Ishikawa (cell line): ENCODE measurements around the gene PTPRN2.

ENCODE experiments used
- CEBPB ChIP-seq: IDR thresholded peaks from 2 replicates; pipeline ENCODE4 v1.6.1; 2012
- CREB1 ChIP-seq: IDR thresholded peaks from 2 replicates; pipeline ENCODE4 v1.6.1; 2012; ENCODE audit warnings: low read depth
- EGR1 ChIP-seq: IDR thresholded peaks from 2 replicates; pipeline ENCODE4 v1.6.1; 2012
- EP300 ChIP-seq: IDR thresholded peaks from 2 replicates; pipeline ENCODE4 v1.6.1; 2012; ENCODE audit warnings: borderline replicate concordance
- FOXM1 ChIP-seq: IDR thresholded peaks from 2 replicates; pipeline ENCODE4 v1.6.1; 2012; ENCODE audit warnings: low read depth, borderline replicate concordance
- NFIC ChIP-seq: IDR thresholded peaks from 2 replicates; pipeline ENCODE4 v1.6.1; 2012
- RAD21 ChIP-seq: IDR thresholded peaks from 2 replicates; pipeline ENCODE4 v1.6.1; 2012; ENCODE audit warnings: low read depth
- TAF1 ChIP-seq: IDR thresholded peaks from 2 replicates; pipeline ENCODE4 v1.6.1; 2012; ENCODE audit warnings: low read depth, mild to moderate bottlenecking
- TCF12 ChIP-seq: IDR thresholded peaks from 2 replicates; pipeline ENCODE4 v1.6.1; 2012; ENCODE audit warnings: low read depth
- TEAD4 ChIP-seq: IDR thresholded peaks from 2 replicates; pipeline ENCODE4 v1.6.1; 2012
- YY1 ChIP-seq: IDR thresholded peaks from 2 replicates; pipeline ENCODE4 v1.6.1; 2012; ENCODE audit warnings: low read depth
- ZBTB7A ChIP-seq: IDR thresholded peaks from 2 replicates; pipeline ENCODE4 v1.6.1; 2012; ENCODE audit warnings: low read depth
- TF ChIP-seq, protein P1 (sequence below): IDR thresholded peaks from 2 replicates; pipeline ENCODE4 v1.6.1; 2012
- TF ChIP-seq, protein P2 (sequence below): IDR thresholded peaks from 2 replicates; pipeline ENCODE4 v1.6.1; 2012; ENCODE audit warnings: low read depth, mild to moderate bottlenecking
- TF ChIP-seq, protein P3 (sequence below): IDR thresholded peaks from 2 replicates; pipeline ENCODE4 v1.6.1; 2012

The PTPRN2 gene

DNA sequence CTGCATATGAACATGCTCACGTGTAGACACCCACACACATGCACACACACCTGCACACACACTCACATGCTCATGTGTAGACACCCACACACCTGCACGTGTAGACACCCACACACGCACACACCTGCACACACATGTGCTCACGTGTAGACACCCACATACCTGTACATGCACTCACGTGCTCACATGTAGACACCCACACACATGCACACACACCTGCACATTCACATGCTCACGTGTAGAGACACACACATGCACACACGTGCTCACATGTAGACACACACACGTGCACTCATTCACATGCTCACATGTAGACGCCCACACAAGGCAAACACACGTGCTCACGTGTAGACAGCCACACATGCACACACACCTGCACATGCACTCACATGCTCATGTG, 275.8 kb downstream of the PTPRN2 start:
- no peak for TF ChIP-seq YY1
- TF ChIP-seq CREB1, result no peak
- no peak for TF ChIP-seq ZBTB7A

DNA sequence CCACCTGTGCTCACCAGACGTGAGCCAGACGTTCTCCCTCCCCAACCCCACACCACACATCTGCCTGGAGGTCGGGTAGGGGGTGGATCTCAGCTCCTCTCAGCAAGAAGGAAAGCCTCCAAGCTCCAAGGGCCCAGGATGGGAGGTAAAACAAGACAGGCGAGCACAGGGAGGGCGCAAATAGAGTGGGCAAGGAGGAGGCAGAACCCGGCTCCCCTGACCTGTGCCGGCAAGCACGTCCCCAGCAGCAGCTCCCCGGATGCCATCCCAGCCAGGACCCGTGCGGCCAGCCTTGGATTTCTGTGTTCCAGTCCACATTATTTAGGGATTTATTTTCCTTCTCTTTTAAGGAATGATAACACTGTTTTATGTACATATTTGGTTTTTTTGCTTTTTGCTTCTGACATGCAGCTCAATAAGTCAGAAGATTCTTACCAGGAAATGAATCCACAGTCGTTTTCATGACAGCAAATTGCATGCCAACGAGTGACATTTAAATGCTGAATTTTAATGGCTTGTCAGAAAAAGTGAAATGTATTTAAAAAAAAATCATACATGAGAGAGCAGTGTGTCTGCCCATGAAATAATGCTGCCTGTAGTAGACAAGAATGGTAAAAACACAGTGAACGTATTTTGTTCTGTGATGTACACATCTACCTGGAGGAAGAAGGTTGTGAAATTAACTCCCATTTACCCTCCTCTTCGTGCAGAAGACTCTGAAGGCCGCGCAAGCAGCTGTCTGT, 276.5 kb downstream of the PTPRN2 start:
- TF ChIP-seq, protein P1, sequence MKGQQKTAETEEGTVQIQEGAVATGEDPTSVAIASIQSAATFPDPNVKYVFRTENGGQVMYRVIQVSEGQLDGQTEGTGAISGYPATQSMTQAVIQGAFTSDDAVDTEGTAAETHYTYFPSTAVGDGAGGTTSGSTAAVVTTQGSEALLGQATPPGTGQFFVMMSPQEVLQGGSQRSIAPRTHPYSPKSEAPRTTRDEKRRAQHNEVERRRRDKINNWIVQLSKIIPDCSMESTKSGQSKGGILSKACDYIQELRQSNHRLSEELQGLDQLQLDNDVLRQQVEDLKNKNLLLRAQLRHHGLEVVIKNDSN, result no peak
- TF ChIP-seq EGR1 (no peak), TCF12 (no peak), TEAD4 (no peak), ZBTB7A (no peak), NFIC (no peak)

DNA sequence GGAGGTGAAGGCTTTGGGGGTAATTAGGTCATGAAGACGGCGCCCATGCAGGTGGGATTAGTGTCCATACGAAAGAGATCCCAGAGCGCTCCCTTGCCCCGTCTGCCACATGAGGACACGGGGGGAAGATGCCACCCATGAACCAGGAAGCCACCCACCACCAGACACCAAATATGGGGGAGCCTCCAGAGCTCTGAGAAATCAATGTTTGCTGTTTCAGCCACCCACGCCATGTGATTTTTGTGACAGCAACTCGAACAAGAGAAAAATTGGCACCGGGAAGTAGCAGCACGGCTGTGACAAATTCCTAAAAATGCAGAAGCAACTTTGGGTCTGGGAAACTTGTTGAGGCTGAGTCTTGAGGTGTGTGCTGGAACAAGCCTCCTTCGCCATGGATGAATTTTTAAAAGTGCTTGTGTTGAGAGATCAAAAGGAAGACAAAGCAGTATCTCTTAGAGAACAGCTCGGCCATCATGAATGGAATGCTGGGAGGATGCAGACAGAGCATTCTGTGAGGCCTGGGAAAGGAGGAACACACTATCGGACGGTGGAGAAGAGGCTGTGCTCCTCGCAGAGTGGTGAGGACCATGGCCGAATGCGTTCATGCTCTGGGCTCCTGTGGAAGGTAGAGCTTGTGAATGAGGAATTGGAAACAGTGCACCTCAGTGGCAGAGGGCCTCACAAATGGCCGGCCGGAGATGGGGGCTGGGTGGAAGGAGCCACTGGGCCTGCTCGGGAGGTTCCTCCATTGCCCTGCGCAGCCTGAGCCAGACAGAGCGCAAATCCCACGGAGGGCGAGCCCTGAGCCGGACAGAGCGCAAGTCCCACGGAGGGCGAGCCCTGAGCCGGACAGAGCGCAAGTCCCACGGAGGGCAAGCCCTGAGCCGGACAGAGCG, 277.5 kb downstream of the PTPRN2 start:
- TF ChIP-seq EP300, result no peak
- no peak for TF ChIP-seq FOXM1

DNA sequence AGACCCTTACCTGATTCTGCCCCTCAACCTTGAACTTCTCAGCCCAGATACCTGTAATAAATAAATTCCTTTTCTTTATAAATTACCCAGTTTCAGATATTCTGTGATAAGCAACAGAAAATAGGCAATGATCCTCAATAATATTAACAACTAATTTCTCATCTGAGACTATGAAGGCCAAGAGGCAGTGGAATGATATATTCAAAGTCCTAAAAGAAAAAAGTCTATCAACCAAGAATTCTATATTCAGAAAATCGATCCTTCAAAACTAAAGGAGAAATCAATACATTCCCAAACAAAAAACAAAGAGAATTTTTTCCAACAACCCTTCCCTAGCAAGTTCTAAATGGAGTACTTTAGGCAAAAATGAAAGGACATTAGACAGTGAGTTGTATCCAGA, 279.6 kb downstream of the PTPRN2 start:
- TF ChIP-seq CREB1 (no peak), ZBTB7A (no peak), EGR1 (no peak), CEBPB (no peak), TAF1 (no peak), NFIC (no peak), TCF12 (no peak), YY1 (no peak), FOXM1 (no peak), TEAD4 (no peak), RAD21 (no peak), EP300 (no peak)
- TF ChIP-seq, protein P2, sequence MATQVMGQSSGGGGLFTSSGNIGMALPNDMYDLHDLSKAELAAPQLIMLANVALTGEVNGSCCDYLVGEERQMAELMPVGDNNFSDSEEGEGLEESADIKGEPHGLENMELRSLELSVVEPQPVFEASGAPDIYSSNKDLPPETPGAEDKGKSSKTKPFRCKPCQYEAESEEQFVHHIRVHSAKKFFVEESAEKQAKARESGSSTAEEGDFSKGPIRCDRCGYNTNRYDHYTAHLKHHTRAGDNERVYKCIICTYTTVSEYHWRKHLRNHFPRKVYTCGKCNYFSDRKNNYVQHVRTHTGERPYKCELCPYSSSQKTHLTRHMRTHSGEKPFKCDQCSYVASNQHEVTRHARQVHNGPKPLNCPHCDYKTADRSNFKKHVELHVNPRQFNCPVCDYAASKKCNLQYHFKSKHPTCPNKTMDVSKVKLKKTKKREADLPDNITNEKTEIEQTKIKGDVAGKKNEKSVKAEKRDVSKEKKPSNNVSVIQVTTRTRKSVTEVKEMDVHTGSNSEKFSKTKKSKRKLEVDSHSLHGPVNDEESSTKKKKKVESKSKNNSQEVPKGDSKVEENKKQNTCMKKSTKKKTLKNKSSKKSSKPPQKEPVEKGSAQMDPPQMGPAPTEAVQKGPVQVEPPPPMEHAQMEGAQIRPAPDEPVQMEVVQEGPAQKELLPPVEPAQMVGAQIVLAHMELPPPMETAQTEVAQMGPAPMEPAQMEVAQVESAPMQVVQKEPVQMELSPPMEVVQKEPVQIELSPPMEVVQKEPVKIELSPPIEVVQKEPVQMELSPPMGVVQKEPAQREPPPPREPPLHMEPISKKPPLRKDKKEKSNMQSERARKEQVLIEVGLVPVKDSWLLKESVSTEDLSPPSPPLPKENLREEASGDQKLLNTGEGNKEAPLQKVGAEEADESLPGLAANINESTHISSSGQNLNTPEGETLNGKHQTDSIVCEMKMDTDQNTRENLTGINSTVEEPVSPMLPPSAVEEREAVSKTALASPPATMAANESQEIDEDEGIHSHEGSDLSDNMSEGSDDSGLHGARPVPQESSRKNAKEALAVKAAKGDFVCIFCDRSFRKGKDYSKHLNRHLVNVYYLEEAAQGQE, result no peak
- TF ChIP-seq, protein P3, sequence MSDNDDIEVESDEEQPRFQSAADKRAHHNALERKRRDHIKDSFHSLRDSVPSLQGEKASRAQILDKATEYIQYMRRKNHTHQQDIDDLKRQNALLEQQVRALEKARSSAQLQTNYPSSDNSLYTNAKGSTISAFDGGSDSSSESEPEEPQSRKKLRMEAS, result no peak
- TF ChIP-seq, protein P1, result no peak

DNA sequence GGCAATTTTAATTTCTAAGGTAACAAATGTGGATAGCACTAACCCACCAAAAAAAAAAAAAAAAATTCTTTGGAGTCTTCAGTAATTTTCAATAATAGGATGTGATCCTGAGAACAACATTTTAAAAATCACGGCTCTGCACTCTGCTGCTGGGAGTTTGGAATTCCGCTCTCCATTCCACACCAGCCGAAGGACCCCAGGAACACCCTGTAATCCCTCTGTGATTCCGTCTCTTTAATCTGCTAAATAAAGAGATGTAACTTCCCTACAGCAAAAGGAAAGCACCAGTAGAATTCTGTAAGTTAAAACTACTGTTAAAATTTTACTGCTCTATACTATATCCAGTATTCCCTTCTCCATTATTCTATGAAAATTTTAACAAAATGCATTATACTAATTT, 284.5 kb downstream of the PTPRN2 start:
- TF ChIP-seq ZBTB7A (no peak), EP300 (no peak), RAD21 (no peak), CEBPB (no peak), TCF12 (no peak), NFIC (no peak), TEAD4 (no peak), EGR1 (no peak), CREB1 (no peak), FOXM1 (no peak), YY1 (no peak), TAF1 (no peak)
- TF ChIP-seq, protein P1, result no peak
- TF ChIP-seq, protein P2, result no peak
- TF ChIP-seq, protein P3, result no peak
